Dermis blood vessel endothelial cell (primary cell): Measurements from ENCODE around the gene INPP5E. TPM values are rescaled to one million over a fixed set of nuclear protein-coding genes. Genes with fewer than 3 reads are reported as not detected.

ENCODE experiments used
- DNase-seq: peaks from one replicate; pipeline ENCODE4 v3.0.0; 2010
- total RNA-seq: library from RNA; depleted of rRNA; stranded (reverse); fragments of >200 nt; gene quantifications from 2 replicates; pipeline ENCODE4 v1.2.3, GENCODE V29; 2014

INPP5E gene
- total RNA-seq, 1 donor from 2014 or later = 8.3 TPM

- DNase-seq = no peak
Observed at GRCh38 chr9:136447173-136447778, 7.6 kb upstream of the INPP5E start.

- DNase-seq = no peak
Observed at GRCh38 chr9:136445799-136446198, 6.2 kb upstream of the INPP5E start.

GRCh38 chr9:136444102-136444501, 4.5 kb upstream of the INPP5E start:
- no peak for DNase-seq

- DNase-seq = no peak
Observed at GRCh38 chr9:136443687-136444086, 4.0 kb upstream of the INPP5E start.

GRCh38 chr9:136443087-136443486, 3.4 kb upstream of the INPP5E start:
- no peak for DNase-seq

- DNase-seq = no peak
Observed at GRCh38 chr9:136442265-136442664, 2.6 kb upstream of the INPP5E start.

GRCh38 chr9:136441681-136442245, 2.1 kb upstream of the INPP5E start:
- peak; percentile 19 for DNase-seq

- DNase-seq = no peak
Observed at GRCh38 chr9:136441191-136441680, 1.6 kb upstream of the INPP5E start.

- DNase-seq = peak; percentile 39
Observed at GRCh38 chr9:136438548-136439480, 831 bp downstream of the INPP5E start.

- no peak for DNase-seq
Observed at GRCh38 chr9:136437839-136438547, 1.7 kb downstream of the INPP5E start.

GRCh38 chr9:136437430-136437829, 2.2 kb downstream of the INPP5E start:
- DNase-seq = no peak

- DNase-seq = no peak
Observed at GRCh38 chr9:136436055-136436634, 3.5 kb downstream of the INPP5E start.

GRCh38 chr9:136434580-136435169, 5.0 kb downstream of the INPP5E start:
- DNase-seq = no peak

GRCh38 chr9:136433849-136434579, 5.6 kb downstream of the INPP5E start:
- no peak for DNase-seq

GRCh38 chr9:136433043-136433715, 6.5 kb downstream of the INPP5E start:
- DNase-seq = no peak

GRCh38 chr9:136432591-136432990, 7.1 kb downstream of the INPP5E start:
- no peak for DNase-seq

GRCh38 chr9:136431782-136432350, 7.8 kb downstream of the INPP5E start:
- no peak for DNase-seq

- DNase-seq = no peak
Observed at GRCh38 chr9:136430588-136431234, 8.9 kb downstream of the INPP5E start.

GRCh38 chr9:136429683-136430491, 9.8 kb downstream of the INPP5E start:
- DNase-seq = no peak
